ENCODE data around the gene PXDN.

- TF ChIP-seq POLR2A (IDR thresholded peaks at IDR 0.05; ENCODE audit: extremely low read depth, insufficient read length) (no peak), CTCF (IDR thresholded peaks at IDR 0.05; ENCODE audit: low read depth, low read length) (no peak), MAX (IDR thresholded peaks at IDR 0.05; ENCODE audit: low read depth, low read length) (no peak), MYC (IDR thresholded peaks at IDR 0.05; ENCODE audit: low read depth, low read length) (no peak)
Measured at GRCh38 chr2:1609040-1609439, 135.3 kb downstream of the PXDN start.
